Measurements from ENCODE around the gene RNF5. TPM values are rescaled to one million over a fixed set of nuclear protein-coding genes. Genes with fewer than 3 reads are reported as not detected.
A peak's percentile ranks its signal among the peaks of the same experiment; 100 is the strongest.

RNF5 gene
- total and polyA plus RNA-seq, 10 of the 15 experiments (the other 5 are each of a cell fraction or from before 2014, with no cell fraction given), result 31.4 to 114 (median 62.8) TPM

DNA sequence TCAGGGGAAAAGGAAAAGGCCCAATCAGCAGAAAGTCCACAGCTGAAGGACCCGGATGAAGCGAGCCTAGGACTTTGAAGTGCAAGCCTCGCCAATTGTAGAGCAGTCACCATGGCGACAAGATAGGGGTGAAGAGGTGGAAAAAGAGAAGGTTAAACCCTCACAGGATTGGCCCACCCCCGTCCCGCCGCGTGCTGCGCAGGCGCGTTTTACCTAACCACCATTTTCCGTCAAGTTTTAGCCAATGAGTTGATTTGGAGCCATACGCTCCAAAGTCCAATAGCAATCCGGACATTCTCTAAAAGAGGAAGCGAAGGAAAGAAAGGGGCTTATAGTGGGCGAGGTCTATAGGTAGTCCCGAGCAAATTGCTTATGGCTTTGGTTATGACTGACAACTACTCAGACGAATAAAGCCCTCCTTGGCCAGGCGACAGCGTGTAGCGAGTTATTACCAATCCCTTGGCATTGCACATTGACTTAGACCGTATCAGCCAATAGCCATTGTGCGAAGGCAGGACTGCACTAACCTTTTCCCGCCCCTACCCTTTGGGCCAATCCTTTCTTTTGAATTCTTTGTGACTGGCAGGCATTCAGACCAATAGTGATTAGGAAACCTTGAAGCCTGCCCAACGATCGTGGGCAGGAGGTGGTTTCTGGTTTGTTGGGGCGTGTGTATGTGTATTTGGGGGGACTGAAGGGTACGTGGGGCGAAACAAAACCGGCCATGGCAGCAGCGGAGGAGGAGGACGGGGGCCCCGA, at the start of gene RNF5 (continued):
- TF ChIP-seq, protein P1, sequence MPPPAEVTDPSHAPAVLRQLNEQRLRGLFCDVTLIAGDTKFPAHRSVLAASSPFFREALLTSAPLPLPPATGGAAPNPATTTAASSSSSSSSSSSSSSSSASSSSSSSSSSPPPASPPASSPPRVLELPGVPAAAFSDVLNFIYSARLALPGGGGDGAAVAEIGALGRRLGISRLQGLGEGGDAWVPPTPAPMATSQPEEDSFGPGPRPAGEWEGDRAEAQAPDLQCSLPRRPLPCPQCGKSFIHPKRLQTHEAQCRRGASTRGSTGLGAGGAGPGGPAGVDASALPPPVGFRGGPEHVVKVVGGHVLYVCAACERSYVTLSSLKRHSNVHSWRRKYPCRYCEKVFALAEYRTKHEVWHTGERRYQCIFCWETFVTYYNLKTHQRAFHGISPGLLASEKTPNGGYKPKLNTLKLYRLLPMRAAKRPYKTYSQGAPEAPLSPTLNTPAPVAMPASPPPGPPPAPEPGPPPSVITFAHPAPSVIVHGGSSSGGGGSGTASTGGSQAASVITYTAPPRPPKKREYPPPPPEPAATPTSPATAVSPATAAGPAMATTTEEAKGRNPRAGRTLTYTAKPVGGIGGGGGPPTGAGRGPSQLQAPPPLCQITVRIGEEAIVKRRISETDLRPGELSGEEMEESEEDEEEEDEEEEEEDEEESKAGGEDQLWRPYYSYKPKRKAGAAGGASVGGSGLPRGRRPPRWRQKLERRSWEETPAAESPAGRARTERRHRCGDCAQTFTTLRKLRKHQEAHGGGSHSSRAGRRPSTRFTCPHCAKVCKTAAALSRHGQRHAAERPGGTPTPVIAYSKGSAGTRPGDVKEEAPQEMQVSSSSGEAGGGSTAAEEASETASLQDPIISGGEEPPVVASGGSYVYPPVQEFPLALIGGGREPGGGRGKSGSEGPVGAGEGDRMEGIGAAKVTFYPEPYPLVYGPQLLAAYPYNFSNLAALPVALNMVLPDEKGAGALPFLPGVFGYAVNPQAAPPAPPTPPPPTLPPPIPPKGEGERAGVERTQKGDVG (CRISPR knock-in tag; IDR thresholded peaks at IDR 0.05), result no peak
- no peak for TF ChIP-seq ETV6 (conservative IDR thresholded peaks at IDR 0.05 in 1 of 2, IDR thresholded peaks at IDR 0.05 in 1 of 2; ENCODE audit: borderline replicate concordance in 1 of 2, low read depth in 1 of 2)
- TF ChIP-seq, protein P2, sequence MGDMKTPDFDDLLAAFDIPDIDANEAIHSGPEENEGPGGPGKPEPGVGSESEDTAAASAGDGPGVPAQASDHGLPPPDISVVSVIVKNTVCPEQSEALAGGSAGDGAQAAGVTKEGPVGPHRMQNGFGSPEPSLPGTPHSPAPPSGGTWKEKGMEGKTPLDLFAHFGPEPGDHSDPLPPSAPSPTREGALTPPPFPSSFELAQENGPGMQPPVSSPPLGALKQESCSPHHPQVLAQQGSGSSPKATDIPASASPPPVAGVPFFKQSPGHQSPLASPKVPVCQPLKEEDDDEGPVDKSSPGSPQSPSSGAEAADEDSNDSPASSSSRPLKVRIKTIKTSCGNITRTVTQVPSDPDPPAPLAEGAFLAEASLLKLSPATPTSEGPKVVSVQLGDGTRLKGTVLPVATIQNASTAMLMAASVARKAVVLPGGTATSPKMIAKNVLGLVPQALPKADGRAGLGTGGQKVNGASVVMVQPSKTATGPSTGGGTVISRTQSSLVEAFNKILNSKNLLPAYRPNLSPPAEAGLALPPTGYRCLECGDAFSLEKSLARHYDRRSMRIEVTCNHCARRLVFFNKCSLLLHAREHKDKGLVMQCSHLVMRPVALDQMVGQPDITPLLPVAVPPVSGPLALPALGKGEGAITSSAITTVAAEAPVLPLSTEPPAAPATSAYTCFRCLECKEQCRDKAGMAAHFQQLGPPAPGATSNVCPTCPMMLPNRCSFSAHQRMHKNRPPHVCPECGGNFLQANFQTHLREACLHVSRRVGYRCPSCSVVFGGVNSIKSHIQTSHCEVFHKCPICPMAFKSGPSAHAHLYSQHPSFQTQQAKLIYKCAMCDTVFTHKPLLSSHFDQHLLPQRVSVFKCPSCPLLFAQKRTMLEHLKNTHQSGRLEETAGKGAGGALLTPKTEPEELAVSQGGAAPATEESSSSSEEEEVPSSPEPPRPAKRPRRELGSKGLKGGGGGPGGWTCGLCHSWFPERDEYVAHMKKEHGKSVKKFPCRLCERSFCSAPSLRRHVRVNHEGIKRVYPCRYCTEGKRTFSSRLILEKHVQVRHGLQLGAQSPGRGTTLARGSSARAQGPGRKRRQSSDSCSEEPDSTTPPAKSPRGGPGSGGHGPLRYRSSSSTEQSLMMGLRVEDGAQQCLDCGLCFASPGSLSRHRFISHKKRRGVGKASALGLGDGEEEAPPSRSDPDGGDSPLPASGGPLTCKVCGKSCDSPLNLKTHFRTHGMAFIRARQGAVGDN (IDR thresholded peaks at IDR 0.05), result no peak
- no peak for TF ChIP-seq KDM1A (IDR thresholded peaks at IDR 0.05; ENCODE audit: borderline replicate concordance)
- no peak for TF ChIP-seq SREBF1 (IDR thresholded peaks at IDR 0.05; ENCODE audit: low read length)
- TF ChIP-seq DPF2 (IDR thresholded peaks at IDR 0.05), result peak; percentile 99
- TF ChIP-seq MEF2B (IDR thresholded peaks at IDR 0.05; ENCODE audit: partially characterized antibody, poor library complexity, severe bottlenecking), result peak; percentile 38
- no peak for TF ChIP-seq EZH2 (IDR thresholded peaks at IDR 0.05; ENCODE audit: borderline replicate concordance, control insufficient read depth, low read depth, low read length)
- no peak for TF ChIP-seq STAT3 (IDR thresholded peaks at IDR 0.05; ENCODE audit: low read depth, low read length)
- TF ChIP-seq, protein P3, sequence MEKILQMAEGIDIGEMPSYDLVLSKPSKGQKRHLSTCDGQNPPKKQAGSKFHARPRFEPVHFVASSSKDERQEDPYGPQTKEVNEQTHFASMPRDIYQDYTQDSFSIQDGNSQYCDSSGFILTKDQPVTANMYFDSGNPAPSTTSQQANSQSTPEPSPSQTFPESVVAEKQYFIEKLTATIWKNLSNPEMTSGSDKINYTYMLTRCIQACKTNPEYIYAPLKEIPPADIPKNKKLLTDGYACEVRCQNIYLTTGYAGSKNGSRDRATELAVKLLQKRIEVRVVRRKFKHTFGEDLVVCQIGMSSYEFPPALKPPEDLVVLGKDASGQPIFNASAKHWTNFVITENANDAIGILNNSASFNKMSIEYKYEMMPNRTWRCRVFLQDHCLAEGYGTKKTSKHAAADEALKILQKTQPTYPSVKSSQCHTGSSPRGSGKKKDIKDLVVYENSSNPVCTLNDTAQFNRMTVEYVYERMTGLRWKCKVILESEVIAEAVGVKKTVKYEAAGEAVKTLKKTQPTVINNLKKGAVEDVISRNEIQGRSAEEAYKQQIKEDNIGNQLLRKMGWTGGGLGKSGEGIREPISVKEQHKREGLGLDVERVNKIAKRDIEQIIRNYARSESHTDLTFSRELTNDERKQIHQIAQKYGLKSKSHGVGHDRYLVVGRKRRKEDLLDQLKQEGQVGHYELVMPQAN (conservative IDR thresholded peaks at IDR 0.05), result no peak
- TF ChIP-seq, protein P4, sequence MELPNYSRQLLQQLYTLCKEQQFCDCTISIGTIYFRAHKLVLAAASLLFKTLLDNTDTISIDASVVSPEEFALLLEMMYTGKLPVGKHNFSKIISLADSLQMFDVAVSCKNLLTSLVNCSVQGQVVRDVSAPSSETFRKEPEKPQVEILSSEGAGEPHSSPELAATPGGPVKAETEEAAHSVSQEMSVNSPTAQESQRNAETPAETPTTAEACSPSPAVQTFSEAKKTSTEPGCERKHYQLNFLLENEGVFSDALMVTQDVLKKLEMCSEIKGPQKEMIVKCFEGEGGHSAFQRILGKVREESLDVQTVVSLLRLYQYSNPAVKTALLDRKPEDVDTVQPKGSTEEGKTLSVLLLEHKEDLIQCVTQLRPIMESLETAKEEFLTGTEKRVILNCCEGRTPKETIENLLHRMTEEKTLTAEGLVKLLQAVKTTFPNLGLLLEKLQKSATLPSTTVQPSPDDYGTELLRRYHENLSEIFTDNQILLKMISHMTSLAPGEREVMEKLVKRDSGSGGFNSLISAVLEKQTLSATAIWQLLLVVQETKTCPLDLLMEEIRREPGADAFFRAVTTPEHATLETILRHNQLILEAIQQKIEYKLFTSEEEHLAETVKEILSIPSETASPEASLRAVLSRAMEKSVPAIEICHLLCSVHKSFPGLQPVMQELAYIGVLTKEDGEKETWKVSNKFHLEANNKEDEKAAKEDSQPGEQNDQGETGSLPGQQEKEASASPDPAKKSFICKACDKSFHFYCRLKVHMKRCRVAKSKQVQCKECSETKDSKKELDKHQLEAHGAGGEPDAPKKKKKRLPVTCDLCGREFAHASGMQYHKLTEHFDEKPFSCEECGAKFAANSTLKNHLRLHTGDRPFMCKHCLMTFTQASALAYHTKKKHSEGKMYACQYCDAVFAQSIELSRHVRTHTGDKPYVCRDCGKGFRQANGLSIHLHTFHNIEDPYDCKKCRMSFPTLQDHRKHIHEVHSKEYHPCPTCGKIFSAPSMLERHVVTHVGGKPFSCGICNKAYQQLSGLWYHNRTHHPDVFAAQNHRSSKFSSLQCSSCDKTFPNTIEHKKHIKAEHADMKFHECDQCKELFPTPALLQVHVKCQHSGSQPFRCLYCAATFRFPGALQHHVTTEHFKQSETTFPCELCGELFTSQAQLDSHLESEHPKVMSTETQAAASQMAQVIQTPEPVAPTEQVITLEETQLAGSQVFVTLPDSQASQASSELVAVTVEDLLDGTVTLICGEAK (IDR thresholded peaks at IDR 0.05; ENCODE audit: borderline replicate concordance), result peak; percentile 51; the same call in 1 of the 2 replicates

Data from GM12878 (cell line).